Stimulated activated CD8-positive, alpha-beta memory T cell treated with anti-CD3 and anti-CD28 coated beads, Interleukin-2, amount 100 ng/mL, for 1 hour (primary cell): ENCODE measurements around the gene WSCD1.

Experiments used
- DNase-seq, 2 donors: peaks; one replicate each; pipeline ENCODE4 v3.0.0-alpha.2; 2020; ENCODE audit warnings: low read depth in 2 of 2

Gene WSCD1

DNA sequence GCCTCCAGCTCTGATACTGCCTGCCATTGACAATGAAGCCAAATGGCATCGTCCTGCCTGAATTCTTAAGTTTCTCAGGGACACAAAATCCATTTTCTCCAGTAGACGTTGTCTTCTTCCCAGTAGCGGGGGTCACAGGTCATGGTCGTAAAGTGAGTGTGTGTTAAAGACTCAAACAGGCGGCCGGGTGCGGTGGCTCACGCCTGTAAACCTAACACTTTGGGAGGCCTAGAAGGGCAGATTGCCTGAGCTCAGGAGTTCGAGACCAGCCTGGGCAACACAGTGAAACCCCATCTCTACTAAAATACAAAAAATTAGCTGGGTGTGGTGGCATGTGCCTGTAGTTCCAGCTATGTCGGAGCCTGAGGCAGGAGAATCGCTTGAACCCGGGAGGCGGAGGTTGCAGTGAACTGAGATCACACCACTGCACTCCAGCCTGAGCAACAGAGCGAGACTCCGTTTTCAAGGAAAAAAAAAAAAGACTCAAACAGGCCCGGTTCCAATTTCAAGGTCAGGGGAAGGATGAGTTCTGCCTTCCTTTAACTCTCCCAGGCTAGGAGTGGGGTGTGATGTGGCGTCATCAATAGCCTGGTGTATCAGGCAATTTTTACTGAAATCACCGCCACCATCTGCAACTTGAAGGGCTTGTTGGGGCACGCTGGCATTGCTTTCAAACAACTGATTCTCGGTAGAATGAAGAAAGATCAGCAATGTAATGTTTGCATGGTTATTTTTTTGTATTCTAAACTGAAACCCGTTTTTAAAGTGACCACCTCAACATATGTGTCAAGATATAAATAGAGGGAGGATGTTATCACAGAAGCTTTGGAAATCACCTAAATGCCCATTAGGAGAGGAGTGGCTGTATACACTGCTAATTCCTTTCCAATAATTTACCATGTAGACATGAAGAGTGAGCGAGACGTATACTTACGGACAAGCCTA, 91.0 kb downstream of the WSCD1 start:
- no peak for DNase-seq

- no peak for DNase-seq
Measured at GRCh38 chr17:6162216-6162615, 92.0 kb downstream of the WSCD1 start.

GRCh38 chr17:6162892-6163291, 92.7 kb downstream of the WSCD1 start:
- DNase-seq, result no peak

- no peak for DNase-seq
Measured at GRCh38 chr17:6163612-6164333, 93.6 kb downstream of the WSCD1 start.

DNA sequence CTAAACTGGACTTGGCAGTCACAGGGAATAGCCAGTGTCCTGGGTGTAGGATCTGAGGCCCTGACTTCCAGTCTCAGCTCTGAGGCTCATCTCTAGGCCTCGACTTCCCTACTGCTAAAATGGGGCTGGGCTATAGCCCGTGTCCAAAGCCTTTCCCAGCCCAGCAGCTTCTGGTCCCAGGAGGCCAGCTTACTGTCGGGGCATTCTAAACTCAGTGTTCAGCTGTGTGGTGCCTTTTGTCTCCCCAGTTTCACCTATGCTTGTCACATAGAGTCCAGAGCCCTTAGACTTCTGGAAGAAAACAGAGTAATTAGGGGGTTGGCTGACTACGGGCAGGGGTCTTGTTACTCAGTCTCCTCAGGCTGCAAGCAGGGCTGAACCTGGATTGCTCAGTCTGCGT, 94.8 kb downstream of the WSCD1 start:
- no peak for DNase-seq

DNA sequence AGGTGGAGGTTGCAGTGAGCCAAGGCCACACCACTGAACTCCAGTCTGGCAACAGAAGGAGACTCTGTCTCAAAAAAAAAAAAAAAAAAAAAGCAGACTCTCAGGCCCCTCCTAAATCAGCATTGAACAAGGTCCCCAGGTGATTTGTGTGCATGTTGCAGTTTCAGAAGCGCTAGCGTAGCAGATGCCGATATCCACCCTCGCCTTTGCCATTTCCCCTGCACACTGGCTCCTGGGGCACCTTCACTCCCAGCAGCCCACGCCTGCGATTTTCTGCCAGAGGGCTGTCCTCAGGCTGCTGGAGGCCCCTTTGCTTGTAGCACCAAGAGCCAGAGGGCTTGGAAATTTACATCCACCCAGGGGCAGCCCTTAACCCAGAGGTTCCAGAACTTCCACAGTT, 95.6 kb downstream of the WSCD1 start:
- DNase-seq, result no peak

GRCh38 chr17:6166492-6167179, 96.5 kb downstream of the WSCD1 start:
- no peak for DNase-seq

GRCh38 chr17:6168296-6168695, 98.1 kb downstream of the WSCD1 start:
- DNase-seq, result no peak

DNA sequence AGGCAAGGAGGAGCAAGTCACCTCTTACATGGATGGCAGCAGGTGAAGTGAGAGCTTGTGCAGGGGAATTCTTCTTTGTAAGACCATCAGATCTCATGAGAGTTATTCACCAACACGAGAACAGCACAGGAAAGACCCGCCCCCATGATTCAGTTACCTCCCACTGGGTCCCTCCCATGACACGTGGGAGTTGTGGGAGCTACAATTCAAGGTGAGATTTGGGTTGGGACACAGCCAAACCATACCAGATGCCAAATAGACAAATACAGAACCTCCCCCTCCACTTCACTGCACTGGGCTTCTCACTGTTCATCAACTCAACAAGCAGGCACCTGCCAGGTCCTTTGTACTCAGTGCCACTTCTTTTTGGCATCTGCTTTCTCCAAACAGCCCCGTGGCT, 100.2 kb downstream of the WSCD1 start:
- DNase-seq, result no peak

GRCh38 chr17:6172642-6173330, 102.6 kb downstream of the WSCD1 start:
- no peak for DNase-seq

GRCh38 chr17:6173653-6174052, 103.5 kb downstream of the WSCD1 start:
- DNase-seq, result no peak
